GM21528 (cell line): ENCODE measurements around the gene CYP2F1.
"Not testable (repeated sequence)": the region's sequence is repeated elsewhere in the genome, so short reads cannot be mapped to it uniquely, and the experiment has no call there.

ENCODE experiments used
- ATAC-seq: cut with Tn5 transposase; IDR thresholded peaks from one replicate; pipeline ENCODE4 v1.9.1; 2021; ENCODE audit warnings: mild to moderate bottlenecking, moderate library complexity; ENCODE audit not compliant: unreplicated experiment, low FRiP score

The CYP2F1 gene

DNA sequence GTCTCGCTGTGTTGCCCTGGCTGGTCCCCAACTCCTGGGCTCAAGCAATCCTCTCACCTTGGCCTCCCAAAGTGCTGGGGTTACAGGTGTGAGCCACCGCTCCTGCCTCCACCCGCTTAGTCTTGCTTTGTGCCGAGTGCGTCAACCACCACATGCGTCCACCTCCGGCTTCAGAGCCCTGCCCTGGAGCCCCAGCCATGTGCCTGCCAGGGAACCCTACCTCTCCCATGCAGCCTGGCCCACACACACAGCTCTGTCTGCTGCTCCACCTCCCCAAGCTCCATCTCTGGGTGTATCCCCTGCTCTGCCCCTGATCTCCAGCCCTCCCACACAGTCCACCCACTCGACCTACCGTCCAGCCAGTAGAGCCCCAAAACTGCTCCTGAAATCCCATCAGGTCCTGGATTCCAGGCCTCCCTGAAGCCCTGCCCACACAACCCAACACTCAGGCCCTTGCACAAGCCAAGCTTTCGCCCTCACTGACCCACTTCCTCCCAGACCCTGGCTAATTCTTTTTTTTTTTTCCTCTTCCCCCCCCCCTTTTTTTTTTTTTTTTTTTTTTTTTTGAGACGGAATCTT lies 9.6 kb downstream of the CYP2F1 start:
- no peak for ATAC-seq

DNA sequence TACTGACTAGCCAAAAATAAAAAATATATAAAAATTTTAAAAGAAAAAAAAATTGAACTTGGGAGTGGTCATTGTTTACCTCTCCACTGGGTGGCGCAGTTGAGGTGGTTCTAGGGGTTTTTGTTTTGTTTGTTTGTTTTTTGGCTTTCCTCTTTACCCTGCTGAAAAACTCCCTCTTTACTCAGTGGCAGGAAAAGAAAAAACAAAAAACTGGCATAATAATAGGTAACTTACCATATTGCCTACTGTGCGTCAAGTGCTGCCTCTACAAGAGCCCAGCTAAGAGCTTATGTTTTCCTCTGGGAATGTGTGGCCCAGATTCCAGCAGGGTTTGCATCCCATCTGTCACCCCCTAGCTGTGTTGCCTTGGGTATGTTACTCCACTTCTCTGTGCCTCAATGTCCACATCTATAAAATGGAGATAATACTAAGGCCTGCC lies 12.6 kb downstream of the CYP2F1 start:
- not testable (repeated sequence) for ATAC-seq

DNA sequence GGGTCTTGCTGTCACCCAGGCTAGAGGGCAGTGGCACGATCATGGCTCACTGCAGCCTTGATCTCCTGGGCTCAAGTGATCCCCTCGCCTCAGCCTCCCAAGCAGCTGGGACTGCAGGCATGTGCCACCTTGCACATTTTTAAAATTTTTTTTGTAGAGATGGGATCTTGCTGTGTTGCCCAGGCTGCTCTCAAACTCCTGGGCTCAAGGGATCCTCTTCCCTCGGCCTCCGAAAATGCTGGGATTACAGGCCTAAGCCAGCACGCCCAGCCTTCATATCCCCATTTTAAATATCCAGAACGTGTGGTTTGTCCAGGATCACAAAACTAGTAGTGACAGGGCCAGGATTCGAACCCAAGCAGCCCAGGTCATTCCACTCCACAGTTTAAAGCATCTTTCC lies 13.1 kb downstream of the CYP2F1 start:
- ATAC-seq, result not testable (repeated sequence)

DNA sequence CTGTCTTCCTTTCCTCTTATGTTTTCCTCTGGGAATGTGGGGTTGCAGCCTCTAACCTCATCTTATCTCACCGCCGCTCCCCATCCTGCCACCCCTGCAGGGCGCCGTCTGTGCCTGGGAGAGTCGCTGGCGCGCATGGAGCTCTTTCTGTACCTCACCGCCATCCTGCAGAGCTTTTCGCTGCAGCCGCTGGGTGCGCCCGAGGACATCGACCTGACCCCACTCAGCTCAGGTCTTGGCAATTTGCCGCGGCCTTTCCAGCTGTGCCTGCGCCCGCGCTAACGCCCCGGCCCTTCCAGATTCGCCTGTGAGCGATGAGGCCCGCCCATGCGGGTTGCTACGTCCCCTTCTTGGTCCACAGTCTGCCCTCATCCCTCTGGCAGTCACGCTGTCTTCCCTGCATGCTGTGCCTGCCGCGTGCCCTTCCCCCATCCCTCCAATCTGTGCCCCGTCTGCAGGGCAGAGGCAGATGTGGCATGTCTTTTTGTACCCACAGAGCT lies 13.6 kb downstream of the CYP2F1 start:
- ATAC-seq, result not testable (repeated sequence)

DNA sequence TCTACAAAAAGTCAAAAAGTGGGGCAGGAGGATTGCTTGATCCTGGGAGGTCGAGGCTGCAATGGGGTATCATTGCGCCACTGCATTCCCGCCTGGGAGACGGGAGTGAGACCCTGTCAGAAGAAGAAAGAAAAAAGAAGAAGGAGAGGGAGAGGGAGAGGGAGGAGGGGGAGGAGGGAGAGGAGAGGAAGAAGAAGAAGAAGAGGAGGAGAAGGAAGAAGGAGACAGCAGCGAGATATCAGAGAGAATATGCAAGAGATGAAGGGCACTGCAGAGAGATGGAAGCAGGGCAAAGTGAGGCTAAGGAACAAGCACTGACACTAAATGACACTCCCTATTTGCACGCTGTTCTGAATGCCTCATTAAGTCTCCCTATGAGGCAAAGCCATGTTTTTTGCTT lies 14.5 kb downstream of the CYP2F1 start:
- ATAC-seq, result no peak

DNA sequence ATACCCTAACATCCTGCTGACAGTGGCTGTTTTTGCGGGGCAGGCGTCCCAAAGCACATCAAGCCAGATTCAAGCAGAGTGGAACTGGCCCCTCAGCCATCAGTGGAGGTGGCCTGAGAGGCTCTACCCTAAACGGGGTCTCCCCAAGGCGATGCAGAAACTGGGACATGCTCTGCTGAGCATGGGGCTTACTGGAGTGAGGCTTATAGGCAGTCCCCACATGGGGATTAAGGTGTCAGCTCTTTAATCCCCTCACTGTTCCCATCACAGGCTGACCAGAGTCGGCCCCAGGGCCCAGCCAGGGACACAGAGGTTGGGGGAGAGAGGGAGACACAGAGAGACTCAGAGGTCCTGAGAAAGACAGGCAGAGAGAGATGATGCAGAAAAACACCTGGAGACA lies 17.0 kb downstream of the CYP2F1 start:
- ATAC-seq, result no peak

DNA sequence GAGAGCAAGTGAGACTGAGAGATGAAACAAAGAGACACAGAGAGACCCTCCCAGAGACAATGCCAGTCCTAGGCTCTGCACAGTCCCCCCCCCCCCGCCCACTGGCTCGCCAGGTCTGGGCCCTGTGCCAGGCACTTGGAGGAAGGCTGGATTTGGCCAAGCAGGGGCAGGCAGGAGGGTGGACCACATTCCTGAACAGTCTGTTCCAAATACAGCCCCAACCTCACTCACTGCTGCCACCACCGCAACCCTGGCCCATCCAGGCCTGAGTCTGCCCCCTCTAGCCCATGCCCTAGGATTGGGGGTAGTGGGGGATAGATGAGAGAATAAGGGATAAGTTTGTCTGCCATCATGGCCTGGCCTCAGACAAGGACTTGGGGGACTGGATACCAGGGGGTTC lies 19.0 kb downstream of the CYP2F1 start:
- no peak for ATAC-seq

DNA sequence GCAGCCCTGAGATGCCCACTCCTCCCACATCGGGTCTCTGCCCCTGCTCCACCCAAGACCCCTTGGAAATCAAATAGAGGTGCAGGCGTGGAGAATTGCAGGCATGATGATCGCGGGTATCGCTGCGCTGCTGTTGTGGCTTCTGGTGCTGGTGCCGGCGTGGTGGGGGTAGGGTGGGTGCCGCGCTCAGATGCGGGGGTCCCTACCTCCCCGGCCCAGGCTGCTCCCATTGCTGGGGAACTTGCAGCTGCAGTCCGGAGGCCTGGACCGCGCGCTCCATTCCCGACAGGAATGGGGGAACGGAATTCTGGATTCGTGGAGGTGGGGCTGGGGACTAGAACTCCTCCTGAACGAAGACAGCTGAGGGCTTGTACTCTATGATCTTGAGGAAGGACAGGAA lies 20.4 kb downstream of the CYP2F1 start:
- no peak for ATAC-seq

DNA sequence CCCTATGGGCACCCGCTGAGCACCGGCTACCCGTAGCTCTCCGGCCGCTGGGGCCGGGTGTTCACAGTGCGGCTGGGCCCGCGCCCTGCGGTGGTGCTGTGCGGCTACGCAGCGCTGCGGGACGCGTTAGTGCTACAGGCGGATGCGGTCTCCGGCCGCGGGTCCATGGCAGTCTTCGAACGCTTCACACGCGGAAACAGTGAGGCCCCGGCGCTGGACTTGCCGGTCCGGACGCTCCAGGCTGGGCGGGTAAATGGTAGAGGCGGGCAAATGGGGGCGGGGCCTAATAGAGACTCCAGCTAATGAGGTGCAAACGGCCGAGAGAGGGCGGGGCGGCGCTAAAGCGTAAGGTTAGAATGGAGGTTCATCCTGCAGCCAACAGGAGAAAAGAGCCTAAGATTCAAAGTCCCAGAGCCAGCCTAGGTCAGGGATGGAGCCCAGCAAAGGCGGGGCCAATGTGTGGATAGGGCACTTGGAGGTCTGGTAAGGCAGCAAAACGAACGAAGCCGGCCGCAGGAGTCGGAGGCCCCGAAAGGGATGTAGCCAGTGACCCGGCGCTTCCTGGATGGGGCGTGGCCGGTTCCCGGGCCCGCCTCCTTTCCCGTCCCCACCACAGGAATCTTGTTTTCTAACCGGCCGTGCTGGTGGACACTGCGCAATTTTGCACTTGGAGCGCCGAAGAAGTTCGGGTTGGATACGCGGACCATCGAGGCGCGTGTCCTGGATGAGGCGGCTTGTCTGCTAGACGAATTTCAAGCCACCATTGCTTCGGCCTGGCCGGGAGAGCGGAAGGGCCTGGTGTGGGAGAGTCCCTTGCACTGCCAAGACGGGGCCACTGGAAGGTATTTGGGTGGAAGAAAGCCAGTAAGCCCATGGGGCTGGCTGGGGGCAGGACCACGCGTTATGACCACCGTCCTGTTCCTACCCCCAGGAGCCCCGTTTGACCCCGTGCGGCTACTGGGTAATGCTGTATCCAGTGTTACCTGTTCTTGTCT lies 21.5 kb downstream of the CYP2F1 start:
- not testable (repeated sequence) for ATAC-seq

DNA sequence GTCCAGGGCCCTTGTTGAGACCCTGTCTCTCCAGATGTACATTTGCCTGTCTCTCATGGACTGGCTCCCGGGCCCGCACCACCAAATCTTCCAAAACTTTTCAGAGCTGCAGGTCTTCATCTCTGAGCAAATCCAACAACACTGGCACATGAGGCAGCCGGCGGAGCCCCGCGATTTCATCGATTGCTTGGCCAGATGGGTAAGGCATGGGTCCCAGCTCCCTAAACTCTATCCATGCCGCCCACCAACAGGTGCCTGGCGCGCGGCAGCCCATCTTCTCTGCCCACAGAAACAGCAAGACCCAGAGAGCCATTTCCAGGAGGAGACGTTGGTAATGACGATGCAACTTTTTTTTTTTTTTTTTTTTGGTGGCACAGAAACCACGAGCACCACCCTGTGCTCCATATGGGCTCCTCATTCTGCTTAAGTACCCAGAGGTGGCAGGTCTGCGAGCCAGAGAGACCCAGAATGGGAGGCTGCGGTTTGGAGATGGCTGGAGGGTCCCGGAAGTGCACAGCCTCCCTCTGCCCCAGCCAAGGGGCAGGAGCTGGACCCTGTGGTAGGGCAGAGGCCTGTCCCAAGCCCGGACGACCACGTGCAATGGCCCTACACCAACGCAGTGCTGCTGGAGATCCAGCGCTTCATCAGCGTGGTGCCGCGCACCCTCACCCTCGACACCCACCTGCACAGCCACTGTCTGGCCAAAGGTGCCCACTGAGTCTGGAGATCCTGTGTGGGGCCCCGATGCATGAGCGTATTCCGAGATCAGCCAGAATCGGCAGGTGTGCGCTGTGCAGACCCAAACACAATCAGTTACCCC lies 22.6 kb downstream of the CYP2F1 start:
- ATAC-seq, result no peak

DNA sequence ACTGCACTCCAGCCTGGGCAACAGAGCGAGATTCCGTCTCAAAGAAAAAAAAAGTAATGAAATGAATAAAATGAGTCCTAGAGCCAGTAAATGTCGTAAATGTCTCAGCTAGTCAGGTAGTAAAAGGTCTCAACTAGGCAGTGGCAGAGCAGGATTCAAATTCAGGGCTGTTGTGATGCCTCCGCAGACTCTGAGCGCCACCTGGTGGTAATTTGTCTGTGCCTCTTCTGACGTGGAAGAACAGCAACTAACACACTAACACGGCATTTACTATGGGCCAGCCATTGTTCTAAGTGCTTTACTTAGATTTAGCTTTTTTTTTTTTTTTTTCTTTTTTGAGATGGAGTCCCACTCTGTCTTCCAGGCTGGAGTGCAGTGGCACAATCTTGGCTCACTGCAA lies 30.2 kb downstream of the CYP2F1 start:
- ATAC-seq, result no peak

DNA sequence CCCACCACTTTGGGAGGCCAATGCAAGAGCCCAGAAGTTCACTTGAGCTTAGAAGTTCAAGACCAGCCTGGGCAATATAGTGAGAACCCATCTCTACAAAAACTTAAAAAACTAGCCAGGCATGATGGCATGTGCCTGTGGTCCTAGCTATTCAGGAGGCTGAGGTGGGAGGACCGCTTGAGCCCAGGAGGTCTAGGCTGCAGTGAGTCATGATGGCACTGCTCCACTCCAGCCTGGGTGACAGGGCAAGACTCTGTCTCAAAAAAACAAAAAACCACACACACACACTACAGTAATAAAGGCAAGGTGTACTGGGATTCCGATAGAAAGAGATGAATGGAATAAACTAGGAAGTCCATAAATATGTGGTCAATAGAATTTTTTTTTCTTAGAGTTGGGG lies 35.6 kb downstream of the CYP2F1 start:
- ATAC-seq, result no peak

DNA sequence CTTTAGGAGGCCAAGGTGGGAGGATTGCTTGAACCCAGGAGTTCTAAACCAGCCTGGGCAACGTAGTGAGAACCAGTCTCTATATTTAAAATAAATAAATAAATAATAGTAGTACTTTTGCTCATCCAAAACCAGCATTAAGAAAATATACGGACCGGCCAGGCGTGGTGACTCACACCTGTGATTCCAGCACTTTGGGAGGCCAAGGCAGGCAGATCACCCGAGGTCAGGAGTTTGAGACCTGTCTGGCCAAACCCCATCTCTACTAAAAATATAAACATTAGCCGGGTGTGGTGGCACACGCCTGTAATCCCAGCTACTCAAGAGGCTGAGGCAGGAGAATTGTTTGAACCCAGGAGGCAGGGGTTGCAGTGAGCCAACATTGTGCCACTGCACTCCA lies 36.8 kb downstream of the CYP2F1 start:
- not testable (repeated sequence) for ATAC-seq

DNA sequence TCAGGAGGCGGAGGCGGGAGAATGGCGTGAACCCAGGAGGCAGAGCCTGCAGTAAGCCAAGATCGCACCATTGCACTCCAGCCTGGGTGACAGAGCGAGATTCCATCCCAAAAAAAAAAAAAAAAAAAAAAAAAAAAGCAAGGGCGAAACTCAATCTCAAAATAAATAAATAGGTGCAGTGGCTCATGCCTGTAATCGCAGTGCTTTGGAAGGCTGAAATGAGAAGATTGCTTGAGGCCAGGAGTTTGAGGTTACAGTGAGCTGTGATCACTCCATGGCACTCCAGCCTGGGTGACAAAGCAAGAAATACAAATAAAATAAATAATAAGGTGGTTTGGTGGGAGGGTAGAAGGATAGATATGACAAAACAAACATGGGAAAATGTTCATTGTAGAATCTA lies 39.8 kb downstream of the CYP2F1 start:
- no peak for ATAC-seq

DNA sequence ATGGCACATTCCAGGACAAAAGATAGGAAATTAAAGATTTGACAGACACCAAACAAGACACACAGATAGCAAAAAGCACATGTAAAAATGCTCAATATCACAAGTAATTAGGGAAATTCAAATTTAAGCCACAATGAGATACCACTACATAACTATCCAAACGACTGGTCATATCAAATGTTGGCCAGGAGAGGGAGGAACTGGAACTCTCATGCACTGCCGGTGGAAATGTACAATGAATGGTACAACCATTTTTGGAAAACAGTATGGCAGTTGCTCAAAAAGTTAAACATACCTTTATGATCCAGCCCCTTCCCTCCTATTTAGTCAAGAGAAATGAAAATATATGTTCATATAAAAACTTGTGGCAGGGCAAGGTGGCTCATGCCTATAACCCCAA lies 42.0 kb downstream of the CYP2F1 start:
- ATAC-seq, result no peak

DNA sequence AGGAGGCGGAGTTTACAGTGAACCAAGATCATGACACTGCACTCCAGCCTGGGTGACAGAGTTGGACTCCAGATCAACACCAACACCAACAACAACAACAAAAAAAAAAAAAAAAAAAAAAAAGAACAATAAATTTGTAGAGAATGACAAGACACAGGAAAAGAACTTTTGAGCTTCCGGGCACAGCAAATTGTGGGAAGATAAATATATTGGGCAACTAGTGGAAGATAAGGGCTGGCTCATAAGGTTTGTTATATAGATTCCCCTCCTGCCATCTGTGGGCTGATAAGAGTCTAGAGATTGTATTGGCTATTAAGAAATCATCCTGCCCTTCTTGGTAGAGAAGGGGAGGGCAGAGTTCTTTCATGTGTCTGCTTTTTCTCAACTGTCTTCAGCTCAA lies 45.6 kb downstream of the CYP2F1 start:
- ATAC-seq, result no peak

DNA sequence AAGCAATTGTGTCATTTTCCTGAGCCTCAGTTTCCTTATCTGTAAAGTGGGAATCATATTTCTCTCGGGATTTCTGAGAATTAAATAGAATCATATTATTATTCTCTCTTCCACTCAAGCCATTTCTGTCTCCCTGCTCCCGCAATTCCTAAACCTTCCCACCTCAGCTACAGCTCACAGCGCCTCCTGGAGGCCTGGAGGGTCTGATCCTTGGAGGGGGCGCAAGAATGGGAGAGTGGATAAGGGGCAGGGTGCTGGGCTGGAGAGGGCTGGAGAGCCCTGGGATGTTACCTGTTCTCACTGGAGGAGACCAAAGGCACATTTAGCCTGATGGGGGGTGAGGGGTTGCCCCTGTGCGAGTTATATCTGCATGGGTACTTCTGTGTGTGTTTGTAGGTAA lies 47.7 kb downstream of the CYP2F1 start:
- ATAC-seq, result no peak

DNA sequence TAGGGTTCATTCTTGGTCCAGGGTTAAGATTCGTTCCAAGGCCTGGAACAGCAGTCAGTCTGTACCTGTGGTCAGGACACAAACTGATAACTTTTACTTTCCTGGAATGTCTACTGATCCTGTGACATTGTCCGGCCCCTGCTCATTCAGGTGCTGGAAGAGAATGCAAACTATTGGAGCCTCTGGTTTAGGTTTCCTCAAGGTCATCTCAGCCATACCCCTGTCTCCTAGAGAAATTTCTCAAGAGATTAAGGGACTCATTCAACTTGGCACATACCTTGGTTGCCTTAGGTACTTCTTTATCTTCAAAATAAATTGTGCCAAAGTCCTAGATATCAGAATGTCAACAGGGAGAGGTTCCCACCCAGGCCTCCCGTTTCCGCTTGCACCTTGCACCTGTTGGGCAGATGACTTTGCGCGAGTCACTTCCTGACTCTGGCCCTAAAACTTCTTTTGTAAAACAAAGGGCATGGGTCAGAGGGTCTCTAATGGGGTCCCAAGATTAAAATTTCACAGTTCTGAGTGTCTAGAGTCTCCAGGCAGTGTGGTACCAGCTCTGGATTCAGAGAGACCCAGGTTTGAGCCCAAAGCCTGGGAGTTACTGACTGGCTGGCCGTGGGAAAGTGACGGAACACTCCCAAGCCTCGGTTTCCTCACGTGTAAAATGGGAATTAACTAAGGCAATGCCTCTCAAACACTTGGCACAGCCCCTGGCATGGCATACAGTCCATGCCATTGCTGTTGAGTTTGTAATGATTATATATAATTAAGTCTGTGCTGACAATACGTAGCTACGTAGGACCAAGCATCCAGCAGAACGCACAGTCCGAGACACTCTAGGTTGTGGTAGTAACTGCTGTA lies 52.9 kb downstream of the CYP2F1 start:
- no peak for ATAC-seq

DNA sequence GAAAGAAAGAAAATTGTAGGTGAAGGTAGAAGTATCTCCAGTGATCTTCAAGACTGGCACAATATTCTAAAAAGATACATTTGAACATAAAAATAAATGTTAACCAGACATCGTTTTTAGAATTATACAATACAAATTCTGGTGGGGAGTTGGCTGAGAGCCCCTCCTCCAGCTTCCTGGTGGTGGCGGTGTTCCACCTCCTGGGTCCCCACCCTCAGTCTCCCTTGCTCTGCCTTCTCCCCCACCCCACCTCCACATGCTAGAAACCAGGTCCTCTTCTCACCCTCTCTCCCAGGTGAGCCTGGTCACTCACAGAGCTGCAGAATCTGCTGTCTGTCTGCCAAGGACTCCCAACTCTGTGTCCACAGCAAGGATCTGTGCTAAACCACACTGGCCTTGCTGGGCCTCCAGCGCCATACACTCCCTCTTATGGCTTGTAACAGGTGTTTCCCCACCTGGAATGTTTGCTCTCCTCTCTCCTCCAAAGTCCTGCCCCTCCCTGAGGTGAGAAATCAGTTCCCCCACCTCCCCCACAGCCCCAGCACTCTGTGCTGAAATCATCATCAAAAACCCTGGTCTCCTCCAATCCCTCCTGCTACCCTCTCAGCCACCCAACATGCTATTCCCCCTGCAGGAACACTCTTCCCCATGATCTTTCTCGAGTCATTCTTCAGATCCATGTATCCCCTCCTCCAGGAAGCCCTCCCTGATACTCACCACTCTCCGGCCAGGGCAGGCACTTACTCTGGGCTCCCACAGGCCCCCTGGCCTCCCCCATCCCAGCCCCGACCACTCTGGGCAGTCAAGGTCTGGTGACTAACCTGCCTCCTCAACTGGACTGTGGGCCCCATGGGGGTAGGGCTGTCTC lies 58.3 kb downstream of the CYP2F1 start:
- no peak for ATAC-seq
